Mucosa of descending colon (tissue), 3 donors: ENCODE data around the gene SUCLG1. TPM values are rescaled to one million over a fixed set of nuclear protein-coding genes. Genes with fewer than 3 reads are reported as not detected.
"Not testable (repeated sequence)": the region's sequence is repeated elsewhere in the genome, so short reads cannot be mapped to it uniquely, and the experiment has no call there.

ENCODE experiments used
- ATAC-seq: fragments of 200-7000 bp; cut with Tn5 transposase; one replicate; pipeline ENCODE4 v1.9.1; 2020; ENCODE audit warnings: mild to moderate bottlenecking, moderate library complexity
- DNase-seq, 3 donors: peaks; one replicate each; pipeline ENCODE4 v3.0.0-alpha.2; 2020
- H3K36me3 ChIP-seq: fragments of 200-600 bp; one replicate; pipeline ENCODE4 v1.8.0; 2021; ENCODE audit warnings: low read depth, mild to moderate bottlenecking
- H3K4me1 ChIP-seq: fragments of 200-600 bp; one replicate; pipeline ENCODE4 v1.8.0; 2021; ENCODE audit warnings: low read depth, mild to moderate bottlenecking
- H3K4me3 ChIP-seq: fragments of 200-600 bp; one replicate; pipeline ENCODE4 v1.8.0; 2021; ENCODE audit warnings: mild to moderate bottlenecking
- H3K9me3 ChIP-seq: fragments of 200-600 bp; one replicate; pipeline ENCODE4 v1.8.0; 2021; ENCODE audit warnings: mild to moderate bottlenecking
- intact Hi-C, 2 donors: fragments of 100-400 bp; cut with DNase I in 1 of 2; cut with micrococcal nuclease in 1 of 2; formaldehyde crosslinking; loops; one replicate each; pipeline versions ENCODE4 v1.11.0 to v1.11.1; 2022; cut with DNase I, micrococcal nuclease
- total RNA-seq, 3 donors: library from RNA; stranded (reverse); fragmentation: NEBNext Ultra II Directional in 2 of 3; extraction: Animal tissue kit (Norgen Biotek cat#: 25700) in 2 of 3; gene quantifications; one replicate each; pipeline versions ENCODE4 v1.2.1 to v1.2.4, GENCODE V29; 2021 to 2023
- TF ChIP-seq, protein P1 (sequence below): fragments of 200-600 bp; IDR thresholded peaks from one replicate; pipeline ENCODE4 v1.8.0; 2022; ENCODE audit warnings: antibody characterized with exemption, mild to moderate bottlenecking
- donor health status: DM: no; HTN: no; CAD: no; lungs with moderate emphysema.
- donor health status: DM: no; HTN: no; CAD: no.
- donor health status: DM: no; HTN: yes; CAD: no.

SUCLG1 gene
- total RNA-seq, 3 donors from 2014 or later: 130 to 202 (median 195) TPM

GRCh38 chr2:84421791-84422190, 37.3 kb downstream of the SUCLG1 start:
- intact Hi-C loops: no loop called here
- no peak for DNase-seq
- Histone ChIP-seq H3K36me3 (peaks cover 6% of the 10 kb centered on the region), H3K4me1 (no peaks in the 10 kb centered on the region), H3K9me3 (no peaks in the 10 kb centered on the region), H3K4me3 (no peak overlapping the region)
- TF ChIP-seq, protein P1, sequence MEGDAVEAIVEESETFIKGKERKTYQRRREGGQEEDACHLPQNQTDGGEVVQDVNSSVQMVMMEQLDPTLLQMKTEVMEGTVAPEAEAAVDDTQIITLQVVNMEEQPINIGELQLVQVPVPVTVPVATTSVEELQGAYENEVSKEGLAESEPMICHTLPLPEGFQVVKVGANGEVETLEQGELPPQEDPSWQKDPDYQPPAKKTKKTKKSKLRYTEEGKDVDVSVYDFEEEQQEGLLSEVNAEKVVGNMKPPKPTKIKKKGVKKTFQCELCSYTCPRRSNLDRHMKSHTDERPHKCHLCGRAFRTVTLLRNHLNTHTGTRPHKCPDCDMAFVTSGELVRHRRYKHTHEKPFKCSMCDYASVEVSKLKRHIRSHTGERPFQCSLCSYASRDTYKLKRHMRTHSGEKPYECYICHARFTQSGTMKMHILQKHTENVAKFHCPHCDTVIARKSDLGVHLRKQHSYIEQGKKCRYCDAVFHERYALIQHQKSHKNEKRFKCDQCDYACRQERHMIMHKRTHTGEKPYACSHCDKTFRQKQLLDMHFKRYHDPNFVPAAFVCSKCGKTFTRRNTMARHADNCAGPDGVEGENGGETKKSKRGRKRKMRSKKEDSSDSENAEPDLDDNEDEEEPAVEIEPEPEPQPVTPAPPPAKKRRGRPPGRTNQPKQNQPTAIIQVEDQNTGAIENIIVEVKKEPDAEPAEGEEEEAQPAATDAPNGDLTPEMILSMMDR: no peak
- peak; percentile 25 for ATAC-seq

DNA sequence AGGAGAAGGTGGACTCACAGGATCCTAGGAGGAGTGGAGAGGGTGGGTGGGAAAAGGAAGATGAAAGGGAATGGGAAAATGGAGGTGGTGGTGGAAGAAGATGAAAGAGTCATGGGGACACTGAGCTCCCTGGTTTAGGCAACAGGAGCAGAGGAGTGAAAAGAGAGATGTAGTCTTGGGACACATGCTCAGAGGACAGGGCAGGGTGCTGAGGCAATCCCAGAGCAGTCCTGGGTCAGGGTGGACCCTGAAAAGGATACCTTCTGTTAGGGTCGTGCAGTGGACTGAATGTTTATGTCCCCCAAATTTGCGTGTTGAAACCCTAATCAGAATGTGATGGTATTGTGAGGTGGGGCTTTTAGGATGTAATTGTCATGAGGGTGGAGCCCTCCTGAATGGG, 37.9 kb downstream of the SUCLG1 start:
- intact Hi-C loops: no loop called here
- TF ChIP-seq, protein P1: no peak
- no peak for DNase-seq
- ATAC-seq: no peak
- H3K4me3 ChIP-seq: no peak overlapping the region
- H3K4me1 ChIP-seq: no peaks in the 10 kb centered on the region
- H3K9me3 ChIP-seq: no peaks in the 10 kb centered on the region
- H3K36me3 ChIP-seq: peaks cover 6% of the 10 kb centered on the region

GRCh38 chr2:84417453-84418145, 41.5 kb downstream of the SUCLG1 start:
- no peaks in the 10 kb centered on the region for H3K4me1 ChIP-seq
- intact Hi-C loops: no loop called here
- no peak for ATAC-seq
- TF ChIP-seq, protein P1: no peak
- no peak overlapping the region for H3K4me3 ChIP-seq
- no peaks in the 10 kb centered on the region for H3K36me3 ChIP-seq
- no peak for DNase-seq
- H3K9me3 ChIP-seq: no peaks in the 10 kb centered on the region

GRCh38 chr2:84409531-84409930, 49.5 kb downstream of the SUCLG1 start:
- no peak for DNase-seq
- no peaks in the 10 kb centered on the region for H3K9me3 ChIP-seq
- ATAC-seq: no peak
- no peaks in the 10 kb centered on the region for H3K36me3 ChIP-seq
- intact Hi-C loops: no loop called here
- no peak overlapping the region for H3K4me3 ChIP-seq
- no peaks in the 10 kb centered on the region for H3K4me1 ChIP-seq
- TF ChIP-seq, protein P1: no peak

- H3K36me3 ChIP-seq, intact Hi-C loops, H3K4me1 ChIP-seq, H3K4me3 ChIP-seq, DNase-seq, ATAC-seq, H3K9me3 ChIP-seq: not testable (repeated sequence)
Observed at GRCh38 chr2:84402111-84402510, 57.0 kb downstream of the SUCLG1 start.

DNA sequence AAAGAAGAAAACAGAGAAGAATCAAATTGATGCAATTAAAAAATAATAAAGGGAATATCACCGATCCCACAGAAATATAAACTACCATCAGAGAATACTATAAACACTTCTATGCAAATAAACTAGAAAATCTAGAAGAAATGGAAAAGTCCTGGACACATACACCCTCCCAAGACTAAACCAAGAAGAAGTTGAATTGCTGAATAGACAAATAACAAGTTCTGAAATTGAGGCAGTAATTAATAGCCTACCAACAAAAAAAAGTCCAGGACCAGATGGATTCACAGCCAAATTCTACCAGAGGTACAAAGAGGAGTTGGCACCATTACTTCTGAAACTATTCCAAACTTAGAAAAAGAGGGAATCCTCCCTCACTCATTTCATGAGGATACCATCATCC, 59.2 kb downstream of the SUCLG1 start:
- DNase-seq, H3K9me3 ChIP-seq, ATAC-seq, H3K4me3 ChIP-seq, H3K4me1 ChIP-seq, H3K36me3 ChIP-seq, intact Hi-C loops: not testable (repeated sequence)

DNA sequence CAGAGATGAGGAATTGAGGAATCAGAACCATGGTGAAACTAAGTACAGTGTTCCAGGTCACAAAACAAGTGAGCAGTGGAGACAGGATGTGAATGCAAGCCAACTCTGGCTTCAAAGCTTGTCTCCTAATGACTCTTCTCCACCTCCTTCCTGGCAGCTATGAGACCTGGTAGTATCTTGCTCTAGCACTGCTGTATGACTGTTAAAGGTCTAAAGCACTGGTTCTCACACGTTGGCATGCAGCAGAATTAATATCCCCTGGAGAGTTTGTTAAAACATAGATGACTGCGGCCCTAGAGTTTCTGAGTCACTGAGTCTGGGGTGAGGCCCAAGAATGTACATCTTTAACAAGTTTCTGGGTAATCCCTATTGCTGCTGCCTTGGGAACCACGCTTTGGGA, 63.3 kb downstream of the SUCLG1 start:
- no peaks in the 10 kb centered on the region for H3K4me1 ChIP-seq
- H3K4me3 ChIP-seq: no peak overlapping the region
- H3K9me3 ChIP-seq: no peaks in the 10 kb centered on the region
- intact Hi-C loops: no loop called here
- DNase-seq: no peak
- no peak for ATAC-seq
- TF ChIP-seq, protein P1: no peak
- H3K36me3 ChIP-seq: no peaks in the 10 kb centered on the region
